ENCODE measurements around the gene LACTB. TPM values are rescaled to one million over a fixed set of nuclear protein-coding genes. Genes with fewer than 3 reads are reported as not detected.

The LACTB gene
- total RNA-seq, 1 donor, result 63.5 TPM

- peak; percentile 47 for DNase-seq (ENCODE audit: low read depth)
- no peak for TF ChIP-seq CTCF (IDR thresholded peaks at IDR 0.05; ENCODE audit: insufficient read depth, low read depth, low read length)
- H3K4me3 ChIP-seq (ENCODE audit: low read depth, low read length), result no peak overlapping the region
These were observed 38.6 kb upstream of the LACTB start for GRCh38 chr15:63083044-63083443.

GRCh38 chr15:63083541-63083940 is 38.1 kb upstream of the LACTB start:
- DNase-seq (ENCODE audit: low read depth), result no peak
- no peak overlapping the region for H3K4me3 ChIP-seq (ENCODE audit: low read depth, low read length)
- no peak for TF ChIP-seq CTCF (IDR thresholded peaks at IDR 0.05; ENCODE audit: insufficient read depth, low read depth, low read length)

GRCh38 chr15:63084806-63085205 is 36.9 kb upstream of the LACTB start:
- no peak overlapping the region for H3K4me3 ChIP-seq (ENCODE audit: low read depth, low read length)
- TF ChIP-seq CTCF (IDR thresholded peaks at IDR 0.05; ENCODE audit: insufficient read depth, low read depth, low read length), result no peak
- DNase-seq (ENCODE audit: low read depth), result no peak

- TF ChIP-seq CTCF (IDR thresholded peaks at IDR 0.05; ENCODE audit: insufficient read depth, low read depth, low read length), result no peak
- no peak overlapping the region for H3K4me3 ChIP-seq (ENCODE audit: low read depth, low read length)
- DNase-seq (ENCODE audit: low read depth), result no peak
These were observed 36.4 kb upstream of the LACTB start for GRCh38 chr15:63085289-63085688.

- no peak overlapping the region for H3K4me3 ChIP-seq (ENCODE audit: low read depth, low read length)
- no peak for TF ChIP-seq CTCF (IDR thresholded peaks at IDR 0.05; ENCODE audit: insufficient read depth, low read depth, low read length)
- DNase-seq (ENCODE audit: low read depth), result peak; percentile 72
These were observed 35.4 kb upstream of the LACTB start for GRCh38 chr15:63086271-63086670.

GRCh38 chr15:63086947-63087346 is 34.7 kb upstream of the LACTB start:
- no peak for TF ChIP-seq CTCF (IDR thresholded peaks at IDR 0.05; ENCODE audit: insufficient read depth, low read depth, low read length)
- no peak overlapping the region for H3K4me3 ChIP-seq (ENCODE audit: low read depth, low read length)
- DNase-seq (ENCODE audit: low read depth), result peak; percentile 66

GRCh38 chr15:63088533-63089245 is 33.0 kb upstream of the LACTB start:
- no peak overlapping the region for H3K4me3 ChIP-seq (ENCODE audit: low read depth, low read length)
- no peak for DNase-seq (ENCODE audit: low read depth)
- TF ChIP-seq CTCF (IDR thresholded peaks at IDR 0.05; ENCODE audit: insufficient read depth, low read depth, low read length), result no peak
